GM15510 (cell line): ENCODE results near the gene PGLYRP1.

Experiments used
- POLR2A ChIP-seq: IDR thresholded peaks from 3 replicates; pipeline ENCODE4 v1.6.1; 2011; ENCODE audit warnings: borderline replicate concordance; ENCODE audit not compliant: insufficient read length; ENCODE audit errors: extremely low read depth

Gene PGLYRP1

DNA sequence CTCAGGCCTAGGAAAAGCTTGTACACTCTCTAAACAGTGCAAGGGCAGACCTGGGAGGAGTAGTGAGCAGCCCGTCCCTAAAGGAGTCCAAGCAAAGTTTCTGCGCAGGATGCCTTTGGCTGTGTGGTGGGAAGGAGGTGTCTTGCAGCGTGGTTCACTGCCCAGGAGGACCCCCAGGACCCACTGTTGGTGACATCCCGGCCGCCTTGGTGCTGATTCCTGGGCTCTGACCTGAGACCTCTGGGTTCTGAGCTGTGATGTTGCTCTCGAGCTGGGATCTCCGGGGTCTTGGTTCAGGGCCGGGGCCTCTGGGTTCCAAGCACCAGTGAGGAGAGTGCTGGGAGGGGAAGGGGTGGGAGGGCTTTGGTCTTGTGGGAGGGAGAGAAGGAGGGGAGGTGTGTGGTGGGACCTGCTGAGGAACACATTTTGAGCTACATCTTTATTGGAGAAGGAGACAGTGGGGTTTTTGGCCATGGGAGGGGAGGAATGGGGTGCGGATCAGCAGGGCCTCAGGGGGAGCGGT is 4.1 kb downstream of the PGLYRP1 start:
- no peak for TF ChIP-seq POLR2A

DNA sequence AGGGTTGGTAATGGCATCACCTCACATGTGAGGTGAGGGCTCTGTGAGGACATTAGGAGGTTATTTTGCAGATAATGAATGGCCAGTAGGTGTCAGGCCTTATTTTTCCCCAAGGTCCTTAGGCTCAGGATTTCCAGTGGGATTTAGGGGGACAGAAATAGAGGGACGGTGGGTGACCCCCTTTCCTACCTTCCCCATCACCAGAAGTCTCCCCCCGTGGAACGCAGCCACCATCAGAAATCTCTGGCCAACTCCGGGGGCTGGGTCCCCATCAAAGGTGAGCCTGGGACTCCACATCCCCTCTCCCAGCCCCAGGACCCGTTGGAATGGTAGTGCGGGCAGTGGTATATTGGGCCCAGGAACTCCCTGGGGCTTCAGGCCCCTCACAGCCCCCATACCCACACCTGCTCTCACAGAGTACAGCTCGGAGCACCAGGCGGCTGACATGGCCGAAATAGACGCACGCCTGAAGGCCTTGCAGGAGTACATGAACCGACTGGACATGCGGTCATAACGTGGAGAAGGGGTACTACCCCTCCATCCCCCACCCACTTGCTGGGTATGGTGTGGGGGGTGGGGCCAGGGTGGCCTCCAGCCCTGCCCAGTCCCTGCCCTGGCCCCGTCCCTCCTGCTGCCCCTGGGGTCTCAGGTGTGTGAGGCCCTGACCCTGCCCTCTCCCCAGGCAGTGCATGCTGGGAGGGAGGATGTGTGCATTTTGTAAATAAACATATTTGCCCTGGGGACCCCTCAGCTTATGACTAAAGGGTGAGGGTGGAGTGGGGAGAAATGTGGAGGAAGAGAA is 4.8 kb downstream of the PGLYRP1 start:
- TF ChIP-seq POLR2A, result no peak

DNA sequence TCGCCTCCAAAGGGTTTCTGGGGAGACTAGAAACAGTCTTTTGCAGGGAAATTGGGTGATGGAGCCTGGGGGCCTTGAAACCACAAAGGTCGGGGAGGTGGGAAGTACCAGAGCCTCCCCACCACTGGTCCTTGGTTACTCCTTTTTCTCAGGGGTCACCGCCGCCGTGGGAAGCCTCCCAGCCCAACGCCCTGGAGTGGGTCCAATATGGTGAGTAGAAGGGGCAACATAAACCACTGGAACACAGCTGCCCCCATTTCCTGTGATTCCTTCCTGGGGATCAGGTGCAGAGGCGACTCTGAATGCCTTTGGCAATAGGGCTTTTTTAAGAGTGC is 5.8 kb downstream of the PGLYRP1 start:
- TF ChIP-seq POLR2A, result no peak

DNA sequence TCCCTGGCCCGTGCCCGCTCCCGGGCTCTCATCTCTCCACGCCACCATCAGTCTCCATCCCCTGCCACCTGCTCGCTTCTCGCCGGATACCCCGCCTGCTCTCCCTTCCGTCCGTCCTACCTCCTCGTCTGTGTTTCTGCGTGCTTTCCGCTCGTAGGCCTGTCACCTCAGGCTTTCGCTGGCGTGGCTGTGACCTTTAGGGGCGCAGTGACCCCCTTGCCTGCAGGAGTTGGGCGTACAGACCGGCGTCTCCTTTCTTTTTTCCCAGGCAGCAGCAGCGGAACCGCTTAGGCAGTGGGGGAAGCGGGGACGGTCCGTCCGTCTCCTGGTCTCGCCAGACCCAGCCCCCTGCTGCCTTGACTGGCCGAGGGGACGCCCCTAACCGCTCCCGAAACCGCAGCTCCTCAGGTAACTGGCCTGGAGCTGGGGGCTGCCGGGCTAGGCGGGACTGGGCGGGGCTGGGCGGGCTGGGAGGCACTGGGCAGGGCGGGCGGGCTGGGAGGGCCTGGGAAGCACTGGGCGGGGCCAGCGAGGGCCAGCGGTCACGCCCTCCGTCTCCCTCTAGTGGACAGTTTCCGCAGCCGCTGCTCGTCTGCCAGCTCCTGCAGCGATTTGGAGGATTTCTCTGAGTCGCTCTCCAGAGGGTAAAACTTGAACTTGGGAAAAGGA is 6.3 kb downstream of the PGLYRP1 start:
- no peak for TF ChIP-seq POLR2A

DNA sequence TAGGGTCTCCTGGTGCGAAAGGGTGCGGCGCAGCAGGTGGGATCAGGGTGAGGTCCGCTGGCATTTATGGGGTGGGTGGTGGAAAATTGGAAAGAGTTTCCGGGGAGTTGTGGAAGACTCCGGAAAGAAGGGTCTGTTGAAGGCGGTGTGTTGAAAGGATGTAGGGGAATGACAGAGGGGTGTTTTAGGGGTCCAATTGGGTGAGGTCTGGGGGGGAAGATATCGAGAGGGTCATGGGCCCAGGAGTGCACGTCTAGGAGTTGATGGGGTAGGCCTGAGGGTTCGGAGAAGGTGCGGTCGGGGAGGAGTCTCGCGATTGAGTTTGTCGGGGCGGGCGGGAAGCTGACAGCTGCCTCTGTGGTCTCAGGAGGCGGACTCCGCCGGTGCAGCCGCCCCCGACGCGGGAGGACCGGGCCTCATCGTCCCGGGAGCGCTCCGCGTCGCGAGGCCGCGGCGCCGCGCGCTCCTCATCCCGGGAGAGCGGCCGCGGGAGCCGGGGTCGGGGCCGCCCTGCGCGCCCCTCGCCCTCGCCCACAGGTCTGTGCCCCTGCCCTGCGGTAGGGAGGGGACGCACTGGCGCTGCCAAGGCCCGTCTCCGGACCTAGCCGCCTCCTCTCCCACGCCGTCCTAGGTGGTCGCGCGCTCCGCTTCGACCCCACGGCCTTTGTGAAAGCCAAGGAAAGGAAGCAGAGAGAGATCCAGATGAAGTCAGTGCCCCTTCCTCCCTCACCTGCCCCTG is 7.0 kb downstream of the PGLYRP1 start:
- no peak for TF ChIP-seq POLR2A

DNA sequence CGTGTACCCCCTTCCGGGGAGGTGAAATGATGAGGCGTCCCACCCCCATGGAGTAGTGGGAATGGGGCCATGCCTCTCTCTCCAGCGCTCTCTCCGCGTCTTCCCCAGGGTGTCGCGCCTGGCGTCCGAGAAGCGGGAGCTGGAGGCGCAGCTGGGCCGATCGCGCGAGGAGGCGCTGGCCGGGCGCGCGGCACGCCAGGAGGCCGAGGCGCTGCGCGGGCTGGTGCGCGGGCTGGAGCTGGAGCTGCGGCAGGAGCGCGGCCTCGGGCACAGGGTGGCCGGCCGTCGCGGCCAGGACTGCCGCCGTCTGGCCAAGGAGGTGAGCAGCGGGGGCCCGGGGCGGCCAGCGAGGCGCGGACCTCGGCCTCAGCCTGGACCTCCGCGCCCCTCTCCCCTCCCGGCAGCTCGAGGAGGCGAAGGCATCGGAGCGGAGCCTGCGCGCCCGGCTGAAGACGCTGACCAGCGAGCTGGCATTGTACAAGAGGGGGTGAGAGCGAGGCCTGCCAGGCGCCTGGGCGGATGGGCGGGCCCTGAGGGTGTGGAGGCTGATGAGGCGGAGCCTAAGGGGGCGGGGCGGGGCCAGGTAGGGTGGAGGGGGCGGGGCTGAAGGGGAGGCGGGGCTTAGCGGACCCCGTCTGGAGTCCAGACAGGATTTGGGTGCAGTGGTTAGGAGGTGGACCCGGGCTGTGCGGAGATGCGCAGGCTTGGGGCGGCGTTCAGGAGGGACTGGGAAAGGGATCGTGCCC is 7.7 kb downstream of the PGLYRP1 start:
- no peak for TF ChIP-seq POLR2A

DNA sequence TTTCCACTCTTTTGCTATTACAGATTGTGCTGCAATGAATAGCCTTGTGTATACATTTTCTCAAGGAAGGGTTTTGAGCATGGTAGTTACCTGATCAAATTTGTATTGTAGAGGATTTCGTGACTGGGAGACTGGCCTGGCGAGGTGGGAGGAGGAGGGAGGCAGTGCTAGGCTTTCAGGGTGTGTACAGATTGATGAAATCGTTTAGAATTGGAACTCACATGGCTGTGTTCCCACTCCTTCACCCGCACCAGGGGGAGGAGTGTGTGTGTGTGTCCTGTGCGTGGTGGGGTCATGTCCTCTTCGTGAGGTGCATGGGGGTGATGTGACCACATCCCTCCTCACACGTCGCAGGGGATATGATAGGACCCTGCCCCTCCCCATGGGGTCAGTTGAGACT is 8.3 kb downstream of the PGLYRP1 start:
- TF ChIP-seq POLR2A, result no peak

DNA sequence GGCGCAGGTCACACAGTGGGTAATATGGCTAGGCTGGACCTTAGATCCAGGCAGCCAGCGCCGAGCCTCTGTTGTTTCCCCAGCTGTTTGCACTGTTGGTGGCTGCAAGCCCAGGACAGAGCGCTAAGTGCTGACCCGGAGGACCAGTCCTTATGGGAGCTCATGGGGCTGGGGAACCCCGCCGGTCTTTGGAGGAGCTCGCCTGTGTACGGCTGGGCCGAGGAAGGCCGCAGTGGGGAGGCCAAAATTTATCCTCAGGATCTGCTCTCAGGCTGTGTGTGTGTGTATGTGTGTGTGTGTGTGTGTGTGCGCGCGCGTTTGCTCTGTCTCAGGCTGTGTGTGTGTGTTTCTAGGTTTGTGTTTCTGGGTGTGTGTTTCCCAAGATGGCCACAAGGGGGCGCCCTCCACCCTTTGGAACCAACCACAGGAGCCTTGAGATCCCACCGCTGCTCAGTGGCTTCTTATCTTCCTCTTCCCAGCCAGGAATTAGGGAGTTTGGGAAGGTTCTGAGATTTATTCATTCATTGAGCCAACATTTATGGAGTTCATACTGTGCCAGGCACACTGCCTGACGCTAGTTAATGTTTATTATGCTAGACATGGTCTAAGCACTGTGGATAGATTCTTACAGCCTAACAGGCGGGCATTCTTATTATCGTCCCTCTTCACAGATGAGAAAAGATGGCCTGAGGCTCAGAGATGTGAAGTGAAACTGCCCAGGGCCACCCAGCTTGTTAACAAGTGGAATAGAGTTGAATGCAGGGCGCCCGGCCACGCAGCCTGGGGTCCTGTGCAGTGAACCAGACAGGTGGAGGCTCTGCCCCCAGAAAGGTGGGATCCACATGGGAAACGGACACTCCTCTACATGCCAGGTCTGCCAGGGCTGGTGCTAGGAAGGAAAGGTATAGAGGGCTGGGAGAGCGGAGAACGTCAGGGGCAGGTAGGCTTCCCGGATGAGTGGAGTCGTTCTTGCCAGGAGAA is 13.0 kb downstream of the PGLYRP1 start:
- TF ChIP-seq POLR2A, result no peak

DNA sequence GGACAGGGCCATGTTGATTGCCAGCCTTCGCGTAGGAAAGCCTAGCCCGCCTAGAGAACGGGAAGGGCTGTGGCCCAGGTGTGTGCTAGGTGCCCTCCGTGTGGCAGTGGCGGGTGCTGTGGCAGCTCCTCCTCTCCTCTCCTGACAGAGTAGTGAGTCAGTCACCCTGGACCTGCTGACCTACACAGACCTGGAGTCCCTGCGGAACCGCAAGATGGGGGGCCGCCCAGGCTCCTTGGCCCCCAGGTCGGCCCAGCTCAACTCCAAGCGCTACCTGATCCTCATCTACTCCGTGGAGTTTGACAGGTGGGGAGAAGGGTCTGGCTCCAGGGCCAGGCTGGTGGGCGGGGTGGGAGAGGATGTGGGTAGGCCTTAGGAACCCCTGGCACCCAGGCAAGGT is 16.4 kb downstream of the PGLYRP1 start:
- TF ChIP-seq POLR2A, result no peak

DNA sequence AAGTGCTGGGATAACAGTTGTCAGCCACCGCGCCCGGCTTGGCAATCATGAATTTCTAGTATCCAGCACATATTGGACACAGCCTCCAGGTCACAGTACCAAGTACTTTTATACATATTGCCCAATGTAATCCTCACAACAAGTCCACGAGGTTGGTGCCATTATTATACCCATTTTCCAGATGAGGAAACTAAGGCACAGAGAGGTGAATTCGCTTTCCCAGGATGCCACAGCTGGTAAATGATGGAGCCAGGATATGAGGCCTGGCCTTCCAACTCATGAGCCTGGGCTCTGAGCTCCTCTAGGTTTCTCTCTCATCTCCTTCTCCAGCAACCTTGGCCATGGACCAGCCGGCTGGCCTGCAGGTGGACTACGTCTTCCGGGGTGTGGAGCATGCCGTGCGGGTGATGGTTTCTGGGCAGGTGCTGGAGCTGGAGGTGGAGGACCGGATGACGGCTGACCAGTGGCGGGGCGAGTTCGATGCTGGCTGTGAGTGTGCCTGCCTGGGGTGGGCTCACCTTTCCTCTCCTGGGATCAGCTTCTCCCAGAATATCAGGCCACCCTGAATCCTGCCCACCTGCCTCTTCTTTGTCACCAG is 20.1 kb downstream of the PGLYRP1 start:
- TF ChIP-seq POLR2A, result no peak

DNA sequence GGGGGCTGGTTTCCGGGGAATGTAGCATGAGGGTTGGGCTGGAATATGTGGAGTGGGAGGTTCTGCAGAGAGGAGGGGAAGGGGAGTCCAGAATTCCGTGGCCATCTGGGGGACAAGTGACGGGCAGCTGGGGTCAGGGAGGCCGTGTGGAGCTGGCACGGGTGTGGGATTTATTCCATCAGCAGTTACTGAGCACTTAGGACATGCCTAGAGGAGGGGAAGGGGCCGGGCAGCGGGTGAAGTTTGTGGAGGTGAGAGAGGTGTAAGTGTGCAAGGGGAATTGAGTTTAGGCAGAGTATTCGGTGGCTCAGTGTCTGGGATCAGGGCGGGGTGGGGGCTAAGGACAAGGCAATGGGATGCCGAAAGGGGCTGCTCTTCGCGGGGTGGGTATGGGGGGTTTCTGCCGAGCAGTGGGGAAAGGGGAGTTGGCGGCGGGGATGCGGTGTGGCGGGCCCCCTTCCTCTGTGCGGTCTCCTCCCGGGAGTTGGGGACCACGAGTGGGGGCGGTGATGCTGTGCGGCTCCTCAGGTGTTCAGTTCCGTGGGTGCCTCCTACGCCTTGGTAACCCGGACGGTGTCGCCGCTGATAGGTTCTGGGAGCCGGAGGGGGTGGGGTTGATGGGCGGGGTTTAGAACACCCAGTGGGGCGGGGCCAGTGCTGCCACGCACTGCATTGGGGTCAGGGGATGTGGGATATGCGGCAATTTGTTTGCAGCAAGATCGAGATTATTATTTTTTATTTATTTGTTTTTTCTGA is 22.2 kb downstream of the PGLYRP1 start:
- no peak for TF ChIP-seq POLR2A

DNA sequence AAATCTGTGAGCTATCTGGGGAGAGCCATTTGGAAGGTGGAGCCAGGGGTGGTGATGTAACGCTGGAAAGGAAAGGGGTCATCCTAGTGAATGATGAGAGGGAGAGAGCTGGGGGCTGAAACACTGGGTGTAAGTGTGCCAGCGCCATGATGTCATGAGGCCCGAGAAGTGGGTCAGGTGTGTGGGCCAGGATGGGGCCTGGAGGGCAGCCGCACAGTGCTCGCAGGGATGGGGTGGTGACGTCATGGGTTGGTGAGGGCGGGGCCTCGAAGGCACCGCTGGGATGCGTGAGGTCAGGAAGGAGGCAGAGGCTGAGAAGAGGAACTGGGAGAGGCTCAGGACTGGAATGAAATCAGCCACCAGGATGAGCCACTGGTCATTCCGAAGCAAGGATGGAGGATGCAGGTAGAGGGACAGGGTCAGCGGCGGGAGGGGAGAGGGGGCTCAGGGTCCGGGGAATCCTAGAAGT is 23.2 kb downstream of the PGLYRP1 start:
- no peak for TF ChIP-seq POLR2A
